ENCODE results near the gene MCOLN1. TPM values are rescaled to one million over a fixed set of nuclear protein-coding genes. Genes with fewer than 3 reads are reported as not detected.

Gene MCOLN1
- total RNA-seq = 3.3 and 5.4 TPM in 2 replicates

DNA sequence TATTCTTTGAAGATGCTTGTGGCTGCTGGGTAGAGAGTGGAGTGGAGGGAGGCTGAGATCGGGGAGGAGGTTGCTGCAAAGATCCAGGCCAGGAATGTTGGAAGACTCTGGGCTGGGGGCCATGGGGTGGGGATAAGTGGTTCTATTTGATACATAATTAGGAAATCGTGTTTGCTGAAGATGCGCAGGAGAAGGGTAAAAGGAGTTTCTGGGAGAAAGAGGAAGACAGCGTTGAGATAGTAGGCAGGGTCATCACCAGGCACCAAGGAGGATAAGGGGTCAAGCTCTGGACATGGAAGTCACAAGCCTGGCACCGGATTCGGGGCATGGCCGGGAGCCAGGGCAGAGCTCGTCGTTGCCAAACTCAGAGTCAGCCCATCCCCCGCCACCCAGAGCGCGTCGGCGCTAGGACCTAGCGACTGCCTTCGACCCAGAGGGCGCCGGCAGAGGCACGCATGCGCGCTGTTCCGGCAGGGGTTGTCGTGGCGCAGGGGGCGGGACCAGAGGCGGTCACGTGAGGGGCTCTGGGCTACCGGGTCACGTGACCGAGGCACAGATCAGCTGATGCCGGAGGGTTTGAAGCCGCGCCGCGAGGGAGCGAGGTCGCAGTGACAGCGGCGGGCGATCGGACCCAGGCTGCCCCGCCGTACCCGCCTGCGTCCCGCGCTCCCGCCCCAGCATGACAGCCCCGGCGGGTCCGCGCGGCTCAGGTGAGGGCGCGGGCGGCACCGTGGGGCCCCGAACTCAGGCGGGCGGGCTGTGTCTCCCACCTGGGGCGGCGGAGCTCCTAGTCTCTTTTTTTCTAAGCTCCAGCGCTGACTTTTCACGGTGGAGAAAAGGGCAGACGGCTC is at the start of gene MCOLN1:
MCOLN1 (plus strand) TSS at position 553 of the 851 bp plus-strand sequence; CDS start at position 680, 127 bp downstream.
- DNase-seq (ENCODE audit: low read depth in 2 of 2) = peak; percentile 98

DNA sequence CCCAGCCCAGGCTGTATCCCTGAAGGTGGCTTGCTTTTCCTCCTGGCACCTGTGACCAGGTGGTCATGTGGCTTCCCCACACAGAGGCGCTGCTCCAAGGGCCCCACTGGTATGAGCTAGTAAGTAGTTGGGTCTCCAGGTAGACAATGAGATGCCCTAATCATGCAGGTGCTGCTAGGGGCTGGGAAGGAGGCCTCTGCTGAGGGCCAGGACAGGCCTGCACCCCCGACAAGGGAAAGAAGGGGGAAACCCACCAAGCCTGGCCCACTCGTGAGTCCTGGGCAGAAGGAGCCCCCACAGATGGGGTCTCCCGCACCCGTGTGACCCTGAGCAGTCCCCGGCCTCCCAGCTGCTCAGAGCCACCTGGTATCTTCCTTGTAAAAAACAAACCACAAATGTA is 46.8 kb upstream of the MCOLN1 start:
- no peak for DNase-seq (ENCODE audit: low read depth in 2 of 2)

DNA sequence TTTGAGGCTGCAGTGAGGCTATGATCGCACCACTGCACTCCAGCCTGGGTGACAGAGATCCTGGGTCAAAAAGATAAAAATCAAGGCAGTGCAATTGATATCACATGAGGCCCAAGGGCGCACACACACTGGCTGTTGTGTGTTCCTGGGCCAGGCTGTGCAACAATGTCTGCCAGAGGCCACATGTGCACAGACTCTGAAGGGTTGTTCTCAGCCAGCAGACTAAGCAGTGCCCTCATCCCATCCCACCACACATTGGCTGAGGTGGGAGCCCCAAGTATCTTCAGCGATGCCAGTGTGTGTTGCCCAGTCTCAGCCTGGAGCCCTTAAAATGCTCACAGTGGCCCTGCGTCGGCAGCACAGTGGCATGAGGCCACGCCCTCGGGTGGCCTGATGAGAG is 46.2 kb upstream of the MCOLN1 start:
- no peak for DNase-seq (ENCODE audit: low read depth in 2 of 2)

DNA sequence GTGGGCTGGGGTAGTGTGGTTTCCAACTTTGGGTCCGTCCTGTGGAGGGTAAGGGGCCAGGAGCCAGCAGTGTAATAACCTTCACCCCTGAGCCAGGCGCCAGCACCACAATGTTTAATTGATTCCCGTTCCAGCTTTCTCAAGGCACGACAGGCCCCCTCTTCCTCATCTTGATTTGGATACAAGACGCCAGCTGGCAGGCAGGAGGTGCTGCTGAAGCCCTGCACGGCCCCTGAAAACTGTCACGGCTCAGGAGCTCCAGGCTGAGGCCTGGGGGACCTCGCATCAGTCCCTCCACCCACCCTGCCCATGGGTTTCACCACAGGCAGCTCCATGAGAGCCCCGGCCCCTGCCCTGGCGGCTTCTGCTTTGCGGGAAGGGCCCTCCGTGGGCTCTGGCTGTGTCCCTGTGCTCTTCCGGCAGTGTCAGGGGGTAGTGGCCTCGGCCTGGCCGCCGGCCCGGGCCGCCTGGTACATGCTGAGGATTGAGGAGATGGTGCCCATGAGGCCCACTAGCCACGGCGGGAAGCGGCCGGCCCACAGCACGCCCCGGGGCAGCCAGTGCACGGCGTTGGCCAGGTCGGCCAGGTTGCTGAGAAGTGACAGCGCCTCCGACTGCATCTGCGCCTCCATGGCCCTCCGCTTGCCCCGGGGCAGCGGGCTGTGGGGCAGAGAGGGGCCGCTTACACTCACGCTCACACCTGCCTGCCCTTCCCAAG is 45.5 kb upstream of the MCOLN1 start:
- DNase-seq (ENCODE audit: low read depth in 2 of 2) = no peak

DNA sequence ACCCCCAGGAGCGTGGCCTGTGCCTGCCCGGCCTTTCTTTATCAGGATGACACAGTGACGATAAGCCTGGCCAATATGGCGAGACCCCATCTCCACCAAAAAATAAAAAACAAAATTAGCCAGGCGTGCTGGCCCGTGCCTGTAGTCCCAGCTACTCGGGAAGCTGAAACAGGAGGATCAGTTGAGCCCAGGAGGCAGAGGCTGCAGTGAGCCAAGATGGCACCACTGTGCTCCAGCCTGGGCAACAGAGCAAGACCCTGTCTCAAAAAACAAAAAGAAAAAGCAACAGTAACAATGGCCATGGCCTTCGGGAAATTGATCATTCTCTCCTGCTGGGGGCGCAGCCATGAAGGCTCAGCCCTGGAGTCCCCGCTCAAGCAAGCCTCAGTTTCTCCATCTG is 44.7 kb upstream of the MCOLN1 start:
- no peak for DNase-seq (ENCODE audit: low read depth in 2 of 2)

GRCh38 chr19:7478173-7478842 is 44.1 kb upstream of the MCOLN1 start:
- DNase-seq (ENCODE audit: low read depth in 2 of 2) = no peak

DNA sequence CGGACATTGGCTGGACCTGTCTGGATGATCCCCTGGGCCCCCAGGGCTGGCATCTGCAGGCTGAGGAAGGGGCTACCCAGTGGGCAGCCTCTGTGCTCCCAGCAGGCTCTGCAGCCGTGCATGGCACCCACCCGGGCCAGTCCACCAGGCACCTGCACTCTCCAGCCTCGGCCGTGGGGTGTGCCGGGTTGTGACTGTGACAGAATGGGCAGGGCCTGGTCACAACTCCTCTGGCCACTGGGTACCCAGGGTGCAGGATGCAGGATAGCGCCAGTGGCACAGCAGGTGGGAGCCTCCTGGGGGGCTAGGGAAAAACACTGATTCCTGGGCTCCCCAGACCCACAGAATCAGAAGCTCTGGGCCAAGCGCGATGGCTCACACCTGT is 43.6 kb upstream of the MCOLN1 start:
- no peak for DNase-seq (ENCODE audit: low read depth in 2 of 2)

DNA sequence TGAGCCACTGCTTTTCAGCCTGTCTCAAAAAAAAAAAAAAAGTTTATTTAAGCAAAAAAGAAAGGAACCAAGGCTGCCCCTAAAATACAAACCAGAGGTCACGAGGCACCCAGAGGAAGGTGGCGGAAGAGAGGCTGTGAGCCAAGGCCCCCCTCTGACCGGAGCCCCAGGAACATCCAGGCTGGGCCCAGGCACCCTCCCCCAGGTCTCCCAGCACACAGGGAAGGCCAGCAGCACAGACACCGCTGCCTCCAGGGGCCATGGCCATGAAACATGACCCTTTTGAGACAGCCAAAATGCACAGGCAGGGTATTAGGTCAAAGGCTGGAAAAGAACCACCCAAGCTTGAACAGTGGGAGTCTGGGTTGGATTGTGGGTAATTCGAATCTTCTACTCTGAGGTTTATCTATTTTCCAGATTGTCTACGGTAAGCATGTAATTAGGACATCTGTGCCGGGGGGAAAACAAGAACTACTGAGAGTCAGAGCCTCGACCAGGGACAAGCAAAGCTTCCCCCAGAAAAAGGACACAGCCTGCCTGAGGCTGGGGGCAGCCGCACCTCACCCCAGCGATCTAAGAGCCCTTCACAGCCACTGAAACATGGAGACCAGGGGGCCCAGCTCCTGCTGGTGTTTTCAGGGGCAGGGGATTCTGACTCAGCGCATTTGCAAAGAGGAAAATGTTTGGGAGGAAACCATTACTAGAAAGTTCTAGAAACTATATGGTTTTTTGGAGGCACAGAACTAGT is 42.0 kb upstream of the MCOLN1 start:
- DNase-seq (ENCODE audit: low read depth in 2 of 2) = no peak

- DNase-seq (ENCODE audit: low read depth in 2 of 2) = no peak
These were observed 41.5 kb upstream of the MCOLN1 start for GRCh38 chr19:7480970-7481255.

GRCh38 chr19:7482584-7483439 is 39.6 kb upstream of the MCOLN1 start:
- peak; percentile 30 to 42 for DNase-seq (ENCODE audit: low read depth in 2 of 2)

GRCh38 chr19:7483720-7484201 is 38.7 kb upstream of the MCOLN1 start:
- DNase-seq (ENCODE audit: low read depth in 2 of 2) = no peak

DNA sequence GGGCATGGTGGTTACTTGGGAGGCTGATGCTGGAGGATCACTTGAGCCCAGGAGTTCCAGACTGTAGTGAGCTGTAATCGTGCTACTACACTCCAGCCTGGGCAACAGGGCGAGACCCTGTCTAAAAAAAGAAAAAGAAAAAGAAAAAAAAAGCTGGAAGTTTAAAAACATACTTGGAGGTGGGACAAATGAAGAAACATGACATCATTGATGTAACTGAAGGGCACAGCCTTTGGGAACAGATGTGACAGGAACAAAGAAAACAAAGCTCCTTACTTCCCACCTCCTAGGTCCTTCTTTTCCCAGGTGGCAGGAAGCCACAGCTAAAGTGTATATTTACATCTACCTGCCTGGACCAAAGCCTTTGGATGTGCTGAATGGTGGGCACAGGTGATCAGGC is 35.5 kb upstream of the MCOLN1 start:
- DNase-seq (ENCODE audit: low read depth in 2 of 2) = no peak

GRCh38 chr19:7488736-7489353 is 33.6 kb upstream of the MCOLN1 start, which contains the start of gene PEX11G:
PEX11G (minus strand) TSS chr19:7489035; CDS start chr19:7489010, 25 bp downstream.
- peak; percentile 88 to 93 for DNase-seq (ENCODE audit: low read depth in 2 of 2)

- no peak for DNase-seq (ENCODE audit: low read depth in 2 of 2)
These were observed 32.8 kb upstream of the MCOLN1 start for GRCh38 chr19:7489609-7490044.

DNA sequence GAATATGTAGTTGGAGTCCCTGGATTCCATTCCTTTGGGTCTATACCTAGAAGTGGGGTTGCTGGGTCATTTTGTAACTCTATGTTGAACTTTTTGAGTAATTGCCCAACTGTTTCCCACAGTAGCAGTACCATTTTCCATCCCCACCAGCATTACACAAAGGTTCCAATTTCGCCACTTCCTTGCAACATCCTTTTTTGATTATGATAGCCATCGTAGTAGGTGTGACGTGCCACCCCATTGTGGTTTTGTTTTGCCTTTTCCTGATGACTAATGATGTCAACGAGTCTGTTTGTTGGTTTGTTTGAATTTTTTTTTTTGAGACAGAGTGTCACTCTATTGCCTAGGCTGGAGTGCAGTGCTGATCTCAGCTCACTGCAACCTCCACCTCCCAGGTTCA is 30.3 kb upstream of the MCOLN1 start:
- peak; percentile 83 to 94 for DNase-seq (ENCODE audit: low read depth in 2 of 2)

DNA sequence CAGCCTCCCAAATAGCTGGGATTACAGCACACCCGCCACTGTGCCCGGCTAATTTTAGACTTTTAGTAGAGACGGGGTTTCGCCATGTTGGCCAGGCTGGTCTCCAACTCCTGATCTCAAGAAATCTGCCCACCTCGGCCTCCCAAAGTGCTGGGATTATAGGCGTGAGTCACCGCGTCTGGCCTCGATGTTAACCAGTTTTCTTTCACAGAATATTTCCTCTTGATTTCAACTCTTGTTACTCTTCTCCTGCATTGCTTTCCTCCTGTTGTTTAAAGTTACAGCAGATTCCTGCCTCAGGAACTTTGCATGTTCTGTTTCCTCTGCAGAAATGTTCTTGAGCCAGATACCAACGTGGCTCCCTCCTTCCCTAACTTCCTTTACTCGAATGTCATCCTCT is 29.9 kb upstream of the MCOLN1 start:
- peak in 1 of 2 donors; percentile 38 for DNase-seq (ENCODE audit: low read depth in 2 of 2)

DNA sequence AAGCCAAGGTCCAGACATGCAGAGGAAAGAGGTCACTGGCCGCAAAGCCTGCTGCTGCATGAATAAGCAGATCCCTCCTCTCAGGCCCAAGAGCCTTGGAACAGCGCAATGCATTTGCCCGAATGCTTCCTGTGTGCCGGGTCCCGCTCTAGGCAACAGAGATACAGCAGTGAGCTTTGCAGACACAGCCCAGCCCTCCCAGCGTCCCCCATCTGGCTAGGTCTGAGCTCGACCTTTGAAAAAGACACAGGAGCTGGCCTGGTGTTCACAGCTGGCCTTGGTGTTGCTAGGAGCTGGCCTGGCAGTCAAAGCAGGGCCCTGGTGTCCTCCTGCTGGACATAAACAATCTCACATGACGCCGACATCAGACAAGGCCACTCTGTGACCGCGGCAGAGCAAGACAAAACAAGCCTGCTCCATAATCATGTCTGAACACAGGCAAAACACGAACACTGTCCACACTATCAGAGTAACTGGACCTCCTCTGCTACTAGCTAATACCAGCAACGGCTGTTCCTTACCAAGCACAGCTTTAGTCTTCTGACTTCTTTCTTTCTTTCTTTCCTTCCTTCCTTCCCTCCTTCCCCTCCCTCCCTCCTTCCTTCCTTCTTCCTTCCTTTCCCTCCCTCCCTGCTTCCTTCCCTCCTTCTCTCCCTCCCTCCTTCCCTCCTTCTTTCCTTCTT is 27.9 kb upstream of the MCOLN1 start:
- DNase-seq (ENCODE audit: low read depth in 2 of 2) = peak in 1 of 2 donors; percentile 58

DNA sequence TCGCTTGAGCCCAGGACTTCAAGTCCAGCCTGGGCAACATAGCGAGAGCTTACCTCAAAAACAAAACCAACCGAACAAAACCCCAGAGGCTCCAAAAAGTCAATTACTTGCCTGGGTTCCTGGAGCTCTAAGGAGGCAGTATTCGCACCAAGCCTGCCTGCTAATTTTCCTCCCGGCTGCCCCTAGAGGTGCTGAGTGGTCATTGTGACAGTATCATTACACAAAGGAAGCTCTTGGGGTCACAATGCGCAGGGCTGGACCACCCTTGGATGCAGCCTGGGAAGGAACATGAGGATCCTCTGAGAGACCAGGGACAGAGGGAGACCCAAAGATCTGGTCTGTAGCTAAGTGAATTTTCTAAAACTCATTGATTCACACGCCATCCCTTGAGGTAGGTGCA is 25.1 kb upstream of the MCOLN1 start:
- peak in 1 of 2 donors; percentile 27 for DNase-seq (ENCODE audit: low read depth in 2 of 2)

DNA sequence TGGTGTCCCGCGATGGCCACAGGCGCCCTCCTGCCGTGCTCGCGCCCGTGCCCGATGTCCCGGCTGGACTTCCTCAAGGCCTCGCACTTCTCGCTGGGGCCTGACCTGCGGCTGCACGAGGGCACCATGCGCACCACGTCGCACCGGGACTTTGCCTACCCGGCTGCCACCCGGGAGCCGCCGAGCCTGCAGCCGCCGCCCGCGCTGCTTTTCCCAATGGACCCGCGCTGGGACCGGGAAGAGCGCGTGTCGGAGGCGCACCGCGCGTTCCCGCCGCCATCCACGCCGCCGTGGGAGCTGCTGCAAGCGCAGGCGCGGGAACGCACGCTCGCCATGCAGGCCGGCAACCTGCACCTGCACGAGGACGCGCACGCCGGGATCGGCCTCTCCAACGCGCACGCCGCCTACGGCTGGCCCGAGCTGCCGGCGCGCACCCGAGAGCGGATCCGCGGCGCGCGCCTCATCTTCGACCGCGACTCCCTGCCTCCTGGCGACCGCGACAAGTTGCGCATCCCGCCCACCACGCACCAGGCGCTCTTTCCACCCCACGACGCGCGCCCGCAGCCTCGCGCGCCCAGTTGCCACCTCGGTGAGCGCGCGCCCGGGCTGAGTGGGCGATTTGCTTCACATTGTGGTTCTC is 21.5 kb upstream of the MCOLN1 start:
- DNase-seq (ENCODE audit: low read depth in 2 of 2) = peak; percentile 51 to 87
